Liver (tissue), 2 donors: ENCODE data around the gene TAS2R14.

Experiments used
- CTCF ChIP-seq: fragments of 150-350 bp; IDR thresholded peaks from 2 replicates; pipeline ENCODE4 v1.5.1; 2017; ENCODE audit warnings: improper control_type of control experiment, low read depth, low read length; ENCODE audit not compliant: missing input control
- REST ChIP-seq: IDR thresholded peaks from 2 replicates; pipeline ENCODE4 v1.6.1; 2016; ENCODE audit warnings: antibody characterized with exemption, mild to moderate bottlenecking
- ZBTB33 ChIP-seq: IDR thresholded peaks from 2 replicates; pipeline ENCODE4 v1.6.1; 2016; ENCODE audit warnings: antibody characterized with exemption
- donor health status: healthy.

- TF ChIP-seq CTCF (no peak), REST (no peak), ZBTB33 (no peak)
Observed at GRCh38 chr12:10941369-10941768, 2.3 kb upstream of the TAS2R14 start.
